Eye (tissue), 1 donor: ENCODE results near the gene MALAT1.
"Not testable (repeated sequence)": the region's sequence is repeated elsewhere in the genome, so short reads cannot be mapped to it uniquely, and the experiment has no call there.

Experiments
- DNase-seq: peaks from one replicate; pipeline ENCODE4 v3.0.0-alpha.2; 2015

MALAT1 gene

DNA sequence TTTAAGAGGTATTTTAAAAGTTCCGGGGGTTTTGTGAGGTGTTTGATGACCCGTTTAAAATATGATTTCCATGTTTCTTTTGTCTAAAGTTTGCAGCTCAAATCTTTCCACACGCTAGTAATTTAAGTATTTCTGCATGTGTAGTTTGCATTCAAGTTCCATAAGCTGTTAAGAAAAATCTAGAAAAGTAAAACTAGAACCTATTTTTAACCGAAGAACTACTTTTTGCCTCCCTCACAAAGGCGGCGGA is 193 bp upstream of the MALAT1 start:
- DNase-seq = no peak

DNA sequence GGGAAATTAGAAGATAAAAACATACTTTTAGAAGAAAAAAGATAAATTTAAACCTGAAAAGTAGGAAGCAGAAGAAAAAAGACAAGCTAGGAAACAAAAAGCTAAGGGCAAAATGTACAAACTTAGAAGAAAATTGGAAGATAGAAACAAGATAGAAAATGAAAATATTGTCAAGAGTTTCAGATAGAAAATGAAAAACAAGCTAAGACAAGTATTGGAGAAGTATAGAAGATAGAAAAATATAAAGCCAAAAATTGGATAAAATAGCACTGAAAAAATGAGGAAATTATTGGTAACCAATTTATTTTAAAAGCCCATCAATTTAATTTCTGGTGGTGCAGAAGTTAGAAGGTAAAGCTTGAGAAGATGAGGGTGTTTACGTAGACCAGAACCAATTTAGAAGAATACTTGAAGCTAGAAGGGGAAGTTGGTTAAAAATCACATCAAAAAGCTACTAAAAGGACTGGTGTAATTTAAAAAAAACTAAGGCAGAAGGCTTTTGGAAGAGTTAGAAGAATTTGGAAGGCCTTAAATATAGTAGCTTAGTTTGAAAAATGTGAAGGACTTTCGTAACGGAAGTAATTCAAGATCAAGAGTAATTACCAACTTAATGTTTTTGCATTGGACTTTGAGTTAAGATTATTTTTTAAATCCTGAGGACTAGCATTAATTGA is 1.0 kb downstream of the MALAT1 start:
- DNase-seq = peak; percentile 86

DNA sequence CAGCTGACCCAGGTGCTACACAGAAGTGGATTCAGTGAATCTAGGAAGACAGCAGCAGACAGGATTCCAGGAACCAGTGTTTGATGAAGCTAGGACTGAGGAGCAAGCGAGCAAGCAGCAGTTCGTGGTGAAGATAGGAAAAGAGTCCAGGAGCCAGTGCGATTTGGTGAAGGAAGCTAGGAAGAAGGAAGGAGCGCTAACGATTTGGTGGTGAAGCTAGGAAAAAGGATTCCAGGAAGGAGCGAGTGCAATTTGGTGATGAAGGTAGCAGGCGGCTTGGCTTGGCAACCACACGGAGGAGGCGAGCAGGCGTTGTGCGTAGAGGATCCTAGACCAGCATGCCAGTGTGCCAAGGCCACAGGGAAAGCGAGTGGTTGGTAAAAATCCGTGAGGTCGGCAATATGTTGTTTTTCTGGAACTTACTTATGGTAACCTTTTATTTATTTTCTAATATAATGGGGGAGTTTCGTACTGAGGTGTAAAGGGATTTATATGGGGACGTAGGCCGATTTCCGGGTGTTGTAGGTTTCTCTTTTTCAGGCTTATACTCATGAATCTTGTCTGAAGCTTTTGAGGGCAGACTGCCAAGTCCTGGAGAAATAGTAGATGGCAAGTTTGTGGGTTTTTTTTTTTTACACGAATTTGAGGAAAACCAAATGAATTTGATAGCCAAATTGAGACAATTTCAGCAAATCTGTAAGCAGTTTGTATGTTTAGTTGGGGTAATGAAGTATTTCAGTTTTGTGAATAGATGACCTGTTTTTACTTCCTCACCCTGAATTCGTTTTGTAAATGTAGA is 1.7 kb downstream of the MALAT1 start:
- peak; percentile 90 for DNase-seq

DNA sequence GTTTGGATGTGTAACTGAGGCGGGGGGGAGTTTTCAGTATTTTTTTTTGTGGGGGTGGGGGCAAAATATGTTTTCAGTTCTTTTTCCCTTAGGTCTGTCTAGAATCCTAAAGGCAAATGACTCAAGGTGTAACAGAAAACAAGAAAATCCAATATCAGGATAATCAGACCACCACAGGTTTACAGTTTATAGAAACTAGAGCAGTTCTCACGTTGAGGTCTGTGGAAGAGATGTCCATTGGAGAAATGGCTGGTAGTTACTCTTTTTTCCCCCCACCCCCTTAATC is 2.3 kb downstream of the MALAT1 start:
- no peak for DNase-seq

DNA sequence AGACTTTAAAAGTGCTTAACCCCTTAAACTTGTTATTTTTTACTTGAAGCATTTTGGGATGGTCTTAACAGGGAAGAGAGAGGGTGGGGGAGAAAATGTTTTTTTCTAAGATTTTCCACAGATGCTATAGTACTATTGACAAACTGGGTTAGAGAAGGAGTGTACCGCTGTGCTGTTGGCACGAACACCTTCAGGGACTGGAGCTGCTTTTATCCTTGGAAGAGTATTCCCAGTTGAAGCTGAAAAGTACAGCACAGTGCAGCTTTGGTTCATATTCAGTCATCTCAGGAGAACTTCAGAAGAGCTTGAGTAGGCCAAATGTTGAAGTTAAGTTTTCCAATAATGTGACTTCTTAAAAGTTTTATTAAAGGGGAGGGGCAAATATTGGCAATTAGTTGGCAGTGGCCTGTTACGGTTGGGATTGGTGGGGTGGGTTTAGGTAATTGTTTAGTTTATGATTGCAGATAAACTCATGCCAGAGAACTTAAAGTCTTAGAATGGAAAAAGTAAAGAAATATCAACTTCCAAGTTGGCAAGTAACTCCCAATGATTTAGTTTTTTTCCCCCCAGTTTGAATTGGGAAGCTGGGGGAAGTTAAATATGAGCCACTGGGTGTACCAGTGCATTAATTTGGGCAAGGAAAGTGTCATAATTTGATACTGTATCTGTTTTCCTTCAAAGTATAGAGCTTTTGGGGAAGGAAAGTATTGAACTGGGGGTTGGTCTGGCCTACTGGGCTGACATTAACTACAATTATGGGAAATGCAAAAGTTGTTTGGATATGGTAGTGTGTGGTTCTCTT is 2.8 kb downstream of the MALAT1 start:
- DNase-seq = peak; percentile 89

DNA sequence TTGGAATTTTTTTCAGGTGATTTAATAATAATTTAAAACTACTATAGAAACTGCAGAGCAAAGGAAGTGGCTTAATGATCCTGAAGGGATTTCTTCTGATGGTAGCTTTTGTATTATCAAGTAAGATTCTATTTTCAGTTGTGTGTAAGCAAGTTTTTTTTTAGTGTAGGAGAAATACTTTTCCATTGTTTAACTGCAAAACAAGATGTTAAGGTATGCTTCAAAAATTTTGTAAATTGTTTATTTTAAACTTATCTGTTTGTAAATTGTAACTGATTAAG is 3.4 kb downstream of the MALAT1 start:
- no peak for DNase-seq

DNA sequence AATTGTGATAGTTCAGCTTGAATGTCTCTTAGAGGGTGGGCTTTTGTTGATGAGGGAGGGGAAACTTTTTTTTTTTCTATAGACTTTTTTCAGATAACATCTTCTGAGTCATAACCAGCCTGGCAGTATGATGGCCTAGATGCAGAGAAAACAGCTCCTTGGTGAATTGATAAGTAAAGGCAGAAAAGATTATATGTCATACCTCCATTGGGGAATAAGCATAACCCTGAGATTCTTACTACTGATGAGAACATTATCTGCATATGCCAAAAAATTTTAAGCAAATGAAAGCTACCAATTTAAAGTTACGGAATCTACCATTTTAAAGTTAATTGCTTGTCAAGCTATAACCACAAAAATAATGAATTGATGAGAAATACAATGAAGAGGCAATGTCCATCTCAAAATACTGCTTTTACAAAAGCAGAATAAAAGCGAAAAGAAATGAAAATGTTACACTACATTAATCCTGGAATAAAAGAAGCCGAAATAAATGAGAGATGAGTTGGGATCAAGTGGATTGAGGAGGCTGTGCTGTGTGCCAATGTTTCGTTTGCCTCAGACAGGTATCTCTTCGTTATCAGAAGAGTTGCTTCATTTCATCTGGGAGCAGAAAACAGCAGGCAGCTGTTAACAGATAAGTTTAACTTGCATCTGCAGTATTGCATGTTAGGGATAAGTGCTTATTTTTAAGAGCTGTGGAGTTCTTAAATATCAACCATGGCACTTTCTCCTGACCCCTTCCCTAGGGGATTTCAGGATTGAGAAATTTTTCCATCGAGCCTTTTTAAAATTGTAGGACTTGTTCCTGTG is 3.9 kb downstream of the MALAT1 start:
- DNase-seq = peak; percentile 88

DNA sequence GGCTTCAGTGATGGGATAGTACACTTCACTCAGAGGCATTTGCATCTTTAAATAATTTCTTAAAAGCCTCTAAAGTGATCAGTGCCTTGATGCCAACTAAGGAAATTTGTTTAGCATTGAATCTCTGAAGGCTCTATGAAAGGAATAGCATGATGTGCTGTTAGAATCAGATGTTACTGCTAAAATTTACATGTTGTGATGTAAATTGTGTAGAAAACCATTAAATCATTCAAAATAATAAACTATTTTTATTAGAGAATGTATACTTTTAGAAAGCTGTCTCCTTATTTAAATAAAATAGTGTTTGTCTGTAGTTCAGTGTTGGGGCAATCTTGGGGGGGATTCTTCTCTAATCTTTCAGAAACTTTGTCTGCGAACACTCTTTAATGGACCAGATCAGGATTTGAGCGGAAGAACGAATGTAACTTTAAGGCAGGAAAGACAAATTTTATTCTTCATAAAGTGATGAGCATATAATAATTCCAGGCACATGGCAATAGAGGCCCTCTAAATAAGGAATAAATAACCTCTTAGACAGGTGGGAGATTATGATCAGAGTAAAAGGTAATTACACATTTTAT is 4.6 kb downstream of the MALAT1 start:
- DNase-seq = peak; percentile 76

DNA sequence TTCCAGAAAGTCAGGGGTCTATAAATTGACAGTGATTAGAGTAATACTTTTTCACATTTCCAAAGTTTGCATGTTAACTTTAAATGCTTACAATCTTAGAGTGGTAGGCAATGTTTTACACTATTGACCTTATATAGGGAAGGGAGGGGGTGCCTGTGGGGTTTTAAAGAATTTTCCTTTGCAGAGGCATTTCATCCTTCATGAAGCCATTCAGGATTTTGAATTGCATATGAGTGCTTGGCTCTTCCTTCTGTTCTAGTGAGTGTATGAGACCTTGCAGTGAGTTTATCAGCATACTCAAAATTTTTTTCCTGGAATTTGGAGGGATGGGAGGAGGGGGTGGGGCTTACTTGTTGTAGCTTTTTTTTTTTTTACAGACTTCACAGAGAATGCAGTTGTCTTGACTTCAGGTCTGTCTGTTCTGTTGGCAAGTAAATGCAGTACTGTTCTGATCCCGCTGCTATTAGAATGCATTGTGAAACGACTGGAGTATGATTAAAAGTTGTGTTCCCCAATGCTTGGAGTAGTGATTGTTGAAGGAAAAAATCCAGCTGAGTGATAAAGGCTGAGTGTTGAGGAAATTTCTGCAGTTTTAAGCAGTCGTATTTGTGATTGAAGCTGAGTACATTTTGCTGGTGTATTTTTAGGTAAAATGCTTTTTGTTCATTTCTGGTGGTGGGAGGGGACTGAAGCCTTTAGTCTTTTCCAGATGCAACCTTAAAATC is 5.3 kb downstream of the MALAT1 start:
- peak; percentile 90 for DNase-seq

DNA sequence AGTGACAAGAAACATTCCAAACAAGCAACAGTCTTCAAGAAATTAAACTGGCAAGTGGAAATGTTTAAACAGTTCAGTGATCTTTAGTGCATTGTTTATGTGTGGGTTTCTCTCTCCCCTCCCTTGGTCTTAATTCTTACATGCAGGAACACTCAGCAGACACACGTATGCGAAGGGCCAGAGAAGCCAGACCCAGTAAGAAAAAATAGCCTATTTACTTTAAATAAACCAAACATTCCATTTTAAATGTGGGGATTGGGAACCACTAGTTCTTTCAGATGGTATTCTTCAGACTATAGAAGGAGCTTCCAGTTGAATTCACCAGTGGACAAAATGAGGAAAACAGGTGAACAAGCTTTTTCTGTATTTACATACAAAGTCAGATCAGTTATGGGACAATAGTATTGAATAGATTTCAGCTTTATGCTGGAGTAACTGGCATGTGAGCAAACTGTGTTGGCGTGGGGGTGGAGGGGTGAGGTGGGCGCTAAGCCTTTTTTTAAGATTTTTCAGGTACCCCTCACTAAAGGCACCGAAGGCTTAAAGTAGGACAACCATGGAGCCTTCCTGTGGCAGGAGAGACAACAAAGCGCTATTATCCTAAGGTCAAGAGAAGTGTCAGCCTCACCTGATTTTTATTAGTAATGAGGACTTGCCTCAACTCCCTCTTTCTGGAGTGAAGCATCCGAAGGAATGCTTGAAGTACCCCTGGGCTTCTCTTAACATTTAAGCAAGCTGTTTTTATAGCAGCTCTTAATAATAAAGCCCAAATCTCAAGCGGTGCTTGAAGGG is 6.0 kb downstream of the MALAT1 start:
- peak; percentile 76 for DNase-seq

DNA sequence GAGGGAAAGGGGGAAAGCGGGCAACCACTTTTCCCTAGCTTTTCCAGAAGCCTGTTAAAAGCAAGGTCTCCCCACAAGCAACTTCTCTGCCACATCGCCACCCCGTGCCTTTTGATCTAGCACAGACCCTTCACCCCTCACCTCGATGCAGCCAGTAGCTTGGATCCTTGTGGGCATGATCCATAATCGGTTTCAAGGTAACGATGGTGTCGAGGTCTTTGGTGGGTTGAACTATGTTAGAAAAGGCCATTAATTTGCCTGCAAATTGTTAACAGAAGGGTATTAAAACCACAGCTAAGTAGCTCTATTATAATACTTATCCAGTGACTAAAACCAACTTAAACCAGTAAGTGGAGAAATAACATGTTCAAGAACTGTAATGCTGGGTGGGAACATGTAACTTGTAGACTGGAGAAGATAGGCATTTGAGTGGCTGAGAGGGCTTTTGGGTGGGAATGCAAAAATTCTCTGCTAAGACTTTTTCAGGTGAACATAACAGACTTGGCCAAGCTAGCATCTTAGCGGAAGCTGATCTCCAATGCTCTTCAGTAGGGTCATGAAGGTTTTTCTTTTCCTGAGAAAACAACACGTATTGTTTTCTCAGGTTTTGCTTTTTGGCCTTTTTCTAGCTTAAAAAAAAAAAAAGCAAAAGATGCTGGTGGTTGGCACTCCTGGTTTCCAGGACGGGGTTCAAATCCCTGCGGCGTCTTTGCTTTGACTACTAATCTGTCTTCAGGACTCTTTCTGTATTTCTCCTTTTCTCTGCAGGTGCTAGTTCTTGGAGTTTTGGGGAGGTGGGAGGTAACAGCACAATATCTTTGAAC is 6.8 kb downstream of the MALAT1 start:
- DNase-seq = peak; percentile 71

DNA sequence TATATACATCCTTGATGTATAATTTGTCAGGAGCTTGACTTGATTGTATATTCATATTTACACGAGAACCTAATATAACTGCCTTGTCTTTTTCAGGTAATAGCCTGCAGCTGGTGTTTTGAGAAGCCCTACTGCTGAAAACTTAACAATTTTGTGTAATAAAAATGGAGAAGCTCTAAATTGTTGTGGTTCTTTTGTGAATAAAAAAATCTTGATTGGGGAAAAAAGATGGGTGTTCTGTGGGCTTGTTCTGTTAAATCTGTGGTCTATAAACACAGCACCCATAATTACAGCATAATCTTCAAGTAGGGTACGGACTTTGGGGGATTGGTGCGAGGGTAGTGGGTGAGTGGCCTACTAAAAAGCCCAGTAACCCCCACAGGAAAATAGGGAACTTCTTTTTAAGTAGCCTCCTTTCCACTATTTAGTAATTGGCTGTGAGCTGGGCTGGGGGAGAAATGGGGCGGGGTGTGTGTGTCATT is 7.5 kb downstream of the MALAT1 start:
- DNase-seq = peak; percentile 67

DNA sequence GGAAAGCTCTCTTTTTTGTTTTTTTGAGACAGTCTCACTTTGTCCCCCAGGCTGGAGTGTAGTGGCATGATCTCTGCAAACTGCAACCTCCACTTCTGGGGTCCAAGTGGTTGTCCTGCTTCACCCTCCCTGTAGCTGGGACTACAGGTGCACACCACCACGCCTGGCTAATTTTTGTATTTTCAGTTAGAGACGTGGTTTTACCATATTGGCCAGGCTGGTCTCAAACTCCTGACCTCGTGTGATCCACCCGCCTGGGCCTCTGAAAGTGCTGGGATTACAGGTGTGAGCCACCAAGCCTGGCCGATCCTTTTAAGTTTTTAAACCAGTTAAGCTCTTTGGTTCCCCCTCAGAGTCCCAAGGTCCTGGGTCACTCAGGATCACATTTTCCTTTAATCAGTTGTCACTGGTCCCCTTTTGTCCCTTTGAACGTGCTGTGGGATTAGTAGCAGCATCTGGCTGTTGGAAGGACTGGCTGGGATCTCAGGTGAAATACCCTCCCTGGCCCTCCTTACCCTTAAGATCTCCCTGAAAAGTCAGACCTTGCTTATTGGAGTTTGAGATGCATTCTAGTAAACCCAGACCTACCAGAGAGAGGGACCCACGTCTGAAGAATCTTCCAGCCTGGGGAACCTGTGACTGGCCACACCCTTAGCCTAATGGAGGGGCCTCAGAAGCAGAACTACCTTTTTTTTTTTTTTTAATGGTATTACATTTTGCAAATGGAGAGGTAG is 8.1 kb downstream of the MALAT1 start:
- peak; percentile 88 for DNase-seq

DNA sequence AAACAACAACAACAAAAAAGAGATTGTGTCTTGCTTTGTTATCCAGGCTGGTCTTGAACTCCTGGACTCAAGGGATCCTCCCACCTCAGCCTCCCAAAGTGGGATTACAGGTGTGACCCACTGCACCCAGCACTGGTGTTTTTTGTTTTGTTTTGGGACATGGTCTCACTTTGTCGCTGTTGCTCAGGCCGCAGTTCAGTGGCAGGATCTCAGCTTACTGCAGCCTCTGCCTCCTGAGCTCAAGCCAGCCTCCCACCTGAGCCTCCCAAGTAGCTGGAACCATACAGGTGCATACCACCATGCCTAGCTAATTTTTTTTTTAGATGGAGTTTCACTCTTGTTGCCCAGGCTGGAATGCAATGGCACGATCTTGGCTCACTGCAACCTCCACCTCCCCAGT is 13.5 kb downstream of the MALAT1 start:
- DNase-seq = not testable (repeated sequence)

DNA sequence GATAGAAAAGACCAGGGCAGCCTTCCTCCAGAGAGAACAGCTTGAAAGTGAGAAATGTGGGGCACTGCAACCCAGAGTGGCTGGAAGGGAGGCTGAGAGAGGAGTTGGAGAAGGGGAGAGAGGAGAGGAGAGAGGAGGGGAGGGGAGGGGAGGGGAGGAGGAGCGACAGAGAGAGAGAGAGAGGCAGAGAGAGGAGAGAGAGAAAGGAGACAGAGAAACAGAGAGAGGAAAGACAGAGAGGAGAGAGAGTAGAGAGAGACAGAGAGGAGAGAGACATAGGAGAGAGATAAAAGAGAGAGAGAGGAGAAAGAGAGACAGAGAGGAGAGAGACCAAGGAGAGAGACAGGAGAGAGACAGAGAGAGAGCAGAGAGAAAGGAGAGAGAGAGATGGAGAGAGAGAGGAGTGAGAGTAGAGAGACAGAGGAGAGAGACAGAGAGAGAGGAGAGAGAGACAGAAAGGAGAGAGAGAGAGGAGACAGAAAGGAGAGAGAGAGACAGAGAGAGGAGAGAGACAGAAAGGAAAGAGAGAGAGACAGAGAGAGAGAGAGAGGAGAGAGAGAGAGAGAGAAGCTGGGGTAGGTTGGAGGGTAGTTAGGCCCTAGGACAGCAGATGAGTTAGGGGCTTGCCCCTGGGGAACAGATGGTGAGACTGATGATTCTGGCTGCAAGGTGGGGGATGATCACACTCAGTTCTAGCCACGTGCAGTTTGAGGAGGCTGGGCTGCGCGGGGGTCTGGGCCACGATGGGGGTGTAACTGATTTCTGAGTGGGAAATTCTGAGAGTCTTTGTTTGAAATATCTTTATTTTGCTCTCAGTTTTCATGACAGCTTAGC is 17.5 kb downstream of the MALAT1 start:
- no peak for DNase-seq

DNA sequence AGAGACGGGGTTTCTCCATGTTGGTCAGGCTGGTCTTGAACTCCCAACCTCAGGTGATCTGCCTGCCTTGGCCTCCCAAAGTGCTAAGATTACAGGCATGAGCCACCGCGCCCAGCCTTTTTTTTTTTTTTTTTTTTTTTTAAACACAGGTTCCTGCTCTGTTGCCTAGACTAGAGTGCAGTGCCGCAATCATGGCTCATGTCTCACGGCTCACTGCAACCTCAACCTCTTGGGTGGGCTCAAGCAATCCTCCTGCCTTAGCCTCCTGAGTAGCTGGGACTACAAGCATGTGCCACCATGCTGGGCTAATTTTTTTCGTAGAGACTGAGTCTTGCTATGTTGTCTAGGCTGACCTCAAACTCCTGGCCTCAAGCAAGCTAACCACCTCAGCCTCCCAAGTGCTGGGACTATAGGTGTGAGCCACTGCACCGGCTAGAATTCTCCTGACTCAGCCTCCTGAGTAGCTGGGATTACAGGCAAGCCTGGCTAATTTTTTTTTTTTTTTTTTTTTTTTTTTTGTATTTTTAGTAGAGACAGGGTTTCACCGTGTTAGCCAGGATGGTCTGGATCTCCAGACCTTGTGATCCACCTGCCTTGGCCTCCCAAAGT is 20.2 kb downstream of the MALAT1 start:
- DNase-seq = not testable (repeated sequence)

DNA sequence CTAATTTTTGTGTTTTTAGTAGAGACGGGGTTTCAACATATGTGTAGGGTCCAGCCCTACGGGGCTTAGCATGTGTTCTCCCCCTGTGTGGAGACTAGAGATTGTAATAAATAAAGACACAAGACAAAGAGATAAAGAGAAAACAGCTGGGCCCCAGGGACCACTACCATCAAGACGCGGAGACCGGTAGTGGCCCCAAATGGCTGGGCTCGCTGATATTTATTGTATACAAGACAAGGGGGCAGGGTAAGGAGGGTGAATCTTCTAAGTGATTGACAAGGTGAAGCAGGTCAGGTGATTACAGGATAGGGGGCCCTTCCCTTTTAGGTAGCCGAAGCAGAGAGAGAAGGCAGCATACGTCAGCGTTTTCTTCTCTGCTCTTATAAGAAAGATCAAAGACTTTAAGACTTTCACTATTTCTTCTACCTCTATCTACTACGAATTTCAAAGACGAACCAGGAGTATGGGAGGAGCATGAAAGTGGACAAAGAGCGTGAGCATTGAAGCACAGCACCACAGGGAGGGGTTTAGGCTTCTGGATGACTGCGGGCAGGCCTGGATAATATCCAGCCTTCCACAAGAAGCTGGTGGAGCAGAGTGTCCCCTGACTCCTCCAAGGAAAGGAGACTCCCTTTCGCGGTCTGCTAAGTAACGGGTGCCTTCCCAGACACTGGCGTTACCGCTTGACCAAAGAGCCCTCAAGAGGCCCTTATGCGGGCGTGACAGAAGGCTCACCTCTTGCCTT is 23.1 kb downstream of the MALAT1 start:
- not testable (repeated sequence) for DNase-seq
